Kidney (tissue), 14 donors: Measurements from ENCODE around the gene RBBP8. TPM values are rescaled to one million over a fixed set of nuclear protein-coding genes. Genes with fewer than 3 reads are reported as not detected.

Source experiments
- DNase-seq, 5 donors: peaks; one replicate each; pipeline ENCODE4 v3.0.0-alpha.2; 2013 to 2020
- FAIRE-seq: peaks from 2 replicates; lab custom pipeline; 2012; peaks lifted over from hg19 to GRCh38; lab: Jason Lieb, UNC
- H3K27ac ChIP-seq, 2 donors: one replicate each; pipeline ENCODE4 v1.7.0; 2013; ENCODE audit warnings: low read depth in 2 of 2, low read length in 2 of 2, inconsistent platforms in 1 of 2
- H3K27me3 ChIP-seq: one replicate; pipeline ENCODE4 v1.7.1; 2013; ENCODE audit warnings: low read length, inconsistent platforms; ENCODE audit not compliant: control insufficient read depth, insufficient read depth
- H3K36me3 ChIP-seq, 3 donors: one replicate each; pipeline versions ENCODE4 v1.7.0 to v1.7.1; 2013; ENCODE audit warnings: low read length in 3 of 3, control low read depth in 1 of 3, inconsistent platforms in 1 of 3; ENCODE audit not compliant: insufficient read depth in 3 of 3, control insufficient read depth in 2 of 3
- H3K4me1 ChIP-seq, 3 donors: one replicate each; pipeline versions ENCODE4 v1.7.0 to v1.7.1; 2013; ENCODE audit warnings: low read length in 3 of 3, inconsistent platforms in 1 of 3, low read depth in 1 of 3; ENCODE audit not compliant: control insufficient read depth in 2 of 3, insufficient read depth in 2 of 3
- H3K4me3 ChIP-seq, 3 donors: one replicate each; pipeline versions ENCODE4 v1.7.0 to v1.8.1; 2013; ENCODE audit warnings: low read length in 3 of 3, control low read depth in 1 of 3, inconsistent platforms in 1 of 3
- H3K9ac ChIP-seq, 3 donors: one replicate each; pipeline versions ENCODE4 v1.7.0 to v1.7.1; 2013; ENCODE audit warnings: low read length in 3 of 3, control low read depth in 1 of 3, inconsistent platforms in 1 of 3
- H3K9me3 ChIP-seq, 3 donors: one replicate each; pipeline versions ENCODE4 v1.7.0 to v1.7.1; 2013; ENCODE audit warnings: low read length in 3 of 3, control low read depth in 1 of 3, inconsistent platforms in 1 of 3; ENCODE audit not compliant: control insufficient read depth in 2 of 3, insufficient read depth in 1 of 3
- intact Hi-C: fragments of 100-400 bp; cut with DNase I; formaldehyde crosslinking; loops from one replicate; pipeline ENCODE4 v1.11.1; 2022
- polyA plus RNA-seq: library from polyadenylated mRNA; stranded (reverse); fragments of 350-450 nt; fragmentation: Illumina TruSeq; extraction: RNeasy Lipid Tissue Mini Kit (QIAGEN cat#74804); gene quantifications from one replicate; pipeline ENCODE4 v1.2.3, GENCODE V29; 2014; ENCODE audit warnings: low read depth, low replicate concordance; ENCODE audit not compliant: insufficient read depth
- total RNA-seq: library from RNA; stranded (reverse); fragmentation: NEBNext Ultra II Directional; extraction: Animal tissue kit (Norgen Biotek cat#: 25700); gene quantifications from one replicate; pipeline ENCODE4 v1.2.1, GENCODE V29; 2021
- TF ChIP-seq, protein P1 (sequence below): IDR thresholded peaks from 3 replicates; pipeline ENCODE4 v1.5.1; 2012; ENCODE audit warnings: mild to moderate bottlenecking, moderate library complexity, borderline replicate concordance; ENCODE audit not compliant: insufficient read depth; ENCODE audit errors: extremely low read depth
- donor health status: control.
- donor health status: control.
- donor health status: control.
- donor health status: control.
- donor health status: control.
- donor health status: DM: yes; HTN: yes; CAD: no.
- donor health status: Normal renal cell carcinoma (clear cell type).

RBBP8 gene
- total and polyA plus RNA-seq, 2 donors from 2014 or later, result 45.8 to 166 TPM

DNA sequence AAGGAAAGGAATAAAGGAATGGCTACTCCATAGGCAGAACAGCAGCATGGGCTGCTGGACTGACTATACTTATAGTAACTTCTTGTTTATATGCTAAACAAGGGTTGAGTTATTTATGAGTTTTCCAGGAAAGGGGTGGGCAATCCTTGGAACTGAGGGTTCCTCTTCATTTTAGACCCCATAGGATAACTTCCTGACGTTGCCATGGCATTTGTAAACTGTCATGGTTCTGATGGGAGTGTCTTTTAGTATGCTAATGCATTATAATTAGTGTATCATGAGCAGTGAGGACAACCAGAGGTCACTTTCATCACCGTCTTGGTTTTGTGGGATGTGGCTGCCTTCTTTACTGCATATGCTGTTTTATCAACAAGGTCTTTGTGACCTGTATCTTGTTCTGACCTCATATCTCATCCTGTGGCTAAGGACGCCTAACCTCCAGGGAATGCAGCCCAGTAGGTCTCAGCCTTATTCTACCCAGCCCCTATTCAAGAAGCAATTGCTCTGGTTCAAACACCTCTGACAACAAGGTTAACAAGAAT, 103.6 kb downstream of the RBBP8 start:
- FAIRE-seq (no peak), DNase-seq (peak in 2 of 5 donors; percentile 14 to 49)
- Histone ChIP-seq H3K27me3 (no peaks in the 10 kb centered on the region), H3K4me3 (no peak overlapping the region), H3K36me3 (no peaks in the 10 kb centered on the region), H3K4me1 (no peaks in the 10 kb centered on the region), H3K27ac (no peak overlapping the region), H3K9ac (no peak overlapping the region), H3K9me3 (no peaks in the 10 kb centered on the region)
- TF ChIP-seq, protein P1, sequence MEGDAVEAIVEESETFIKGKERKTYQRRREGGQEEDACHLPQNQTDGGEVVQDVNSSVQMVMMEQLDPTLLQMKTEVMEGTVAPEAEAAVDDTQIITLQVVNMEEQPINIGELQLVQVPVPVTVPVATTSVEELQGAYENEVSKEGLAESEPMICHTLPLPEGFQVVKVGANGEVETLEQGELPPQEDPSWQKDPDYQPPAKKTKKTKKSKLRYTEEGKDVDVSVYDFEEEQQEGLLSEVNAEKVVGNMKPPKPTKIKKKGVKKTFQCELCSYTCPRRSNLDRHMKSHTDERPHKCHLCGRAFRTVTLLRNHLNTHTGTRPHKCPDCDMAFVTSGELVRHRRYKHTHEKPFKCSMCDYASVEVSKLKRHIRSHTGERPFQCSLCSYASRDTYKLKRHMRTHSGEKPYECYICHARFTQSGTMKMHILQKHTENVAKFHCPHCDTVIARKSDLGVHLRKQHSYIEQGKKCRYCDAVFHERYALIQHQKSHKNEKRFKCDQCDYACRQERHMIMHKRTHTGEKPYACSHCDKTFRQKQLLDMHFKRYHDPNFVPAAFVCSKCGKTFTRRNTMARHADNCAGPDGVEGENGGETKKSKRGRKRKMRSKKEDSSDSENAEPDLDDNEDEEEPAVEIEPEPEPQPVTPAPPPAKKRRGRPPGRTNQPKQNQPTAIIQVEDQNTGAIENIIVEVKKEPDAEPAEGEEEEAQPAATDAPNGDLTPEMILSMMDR, result no peak
- intact Hi-C loops, result no loop called here

DNA sequence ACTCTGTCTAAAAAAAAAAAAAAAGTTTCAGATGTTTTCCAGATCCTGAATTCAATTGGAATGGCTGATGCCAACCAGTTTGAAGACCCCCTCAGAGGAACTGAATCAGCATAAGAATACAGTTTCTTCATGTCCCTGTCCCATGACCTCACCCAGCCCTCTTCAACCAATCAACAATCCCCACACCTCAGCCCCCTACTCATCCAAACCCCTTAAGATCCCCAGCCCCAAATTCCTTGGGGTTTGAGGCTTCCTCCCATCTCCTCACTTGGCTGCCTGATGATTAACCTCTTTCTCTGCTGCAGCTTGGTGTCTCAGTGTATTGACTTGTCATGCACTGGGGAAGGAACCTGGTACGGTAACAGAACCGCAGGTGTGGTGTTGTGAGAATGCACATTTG, 104.5 kb downstream of the RBBP8 start:
- TF ChIP-seq, protein P1, result no peak
- H3K4me3 ChIP-seq, result no peak overlapping the region
- no peak overlapping the region for H3K9ac ChIP-seq
- DNase-seq (no peak), FAIRE-seq (no peak)
- H3K9me3 ChIP-seq, result peaks cover 0 to 1% (median 0%) of the 10 kb centered on the region in 3 donors
- no peak overlapping the region for H3K27ac ChIP-seq
- no peaks in the 10 kb centered on the region for H3K27me3 ChIP-seq
- H3K36me3 ChIP-seq, result no peaks in the 10 kb centered on the region
- intact Hi-C loops, result no loop called here
- no peaks in the 10 kb centered on the region for H3K4me1 ChIP-seq

DNA sequence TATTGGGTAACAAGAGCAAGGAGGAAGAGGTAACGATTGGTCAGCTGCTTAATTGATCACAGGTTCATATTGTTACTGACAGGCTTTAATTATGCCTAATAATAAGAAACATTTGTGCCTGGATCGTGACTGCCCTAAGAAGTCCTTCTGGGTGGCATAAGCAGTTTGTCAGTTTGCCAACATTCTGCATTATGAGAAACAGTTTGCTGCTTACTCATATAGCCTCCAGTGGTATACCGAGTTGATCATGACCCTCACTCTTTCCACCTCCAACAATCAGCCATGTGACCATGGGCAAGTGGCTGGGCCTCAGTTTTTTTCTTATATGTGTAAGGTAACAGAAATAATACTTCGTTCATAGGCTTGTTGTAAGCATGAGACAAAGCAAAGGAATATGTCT, 105.6 kb downstream of the RBBP8 start:
- no peak for DNase-seq
- Histone ChIP-seq H3K27ac (no peak overlapping the region), H3K4me3 (no peak overlapping the region), H3K36me3 (no peaks in the 10 kb centered on the region), H3K27me3 (no peaks in the 10 kb centered on the region), H3K9me3 (peaks cover 0 to 1% (median 0%) of the 10 kb centered on the region in 3 donors), H3K4me1 (no peaks in the 10 kb centered on the region), H3K9ac (no peak overlapping the region)
- TF ChIP-seq, protein P1, result no peak
- intact Hi-C loops, result no loop called here
- no peak for FAIRE-seq

DNA sequence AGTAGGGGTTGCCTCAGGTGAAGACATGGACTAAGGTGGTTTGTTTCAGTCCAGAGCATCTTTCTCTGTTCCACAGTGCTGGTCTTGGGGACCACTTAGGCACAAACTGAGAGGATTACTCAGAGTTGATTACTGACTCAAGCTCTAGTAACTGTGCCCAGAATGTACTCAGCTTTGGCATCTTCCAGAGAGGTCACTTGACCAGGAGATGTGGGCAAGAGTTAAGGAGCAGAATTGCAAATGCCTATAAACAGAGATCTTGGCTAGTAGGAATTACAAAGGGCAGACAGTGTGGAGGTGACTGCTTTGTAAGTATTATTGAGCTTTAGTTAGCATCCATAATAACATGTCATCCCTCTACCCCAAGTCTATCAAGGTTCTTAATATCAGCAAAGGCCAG, 109.0 kb downstream of the RBBP8 start:
- TF ChIP-seq, protein P1, result no peak
- Histone ChIP-seq H3K36me3 (no peaks in the 10 kb centered on the region), H3K9ac (no peak overlapping the region), H3K4me3 (no peak overlapping the region), H3K27ac (no peak overlapping the region), H3K9me3 (peaks cover 0 to 1% (median 0%) of the 10 kb centered on the region in 3 donors), H3K27me3 (no peaks in the 10 kb centered on the region), H3K4me1 (no peaks in the 10 kb centered on the region)
- FAIRE-seq (no peak), DNase-seq (no peak)
- intact Hi-C loops, result no loop called here
